Liver (tissue), 3 donors: ENCODE data around the gene OBI1.

ENCODE experiments used
- ATF3 ChIP-seq: IDR thresholded peaks from 2 replicates; pipeline ENCODE4 v1.6.1; 2016; ENCODE audit warnings: antibody characterized with exemption
- CTCF ChIP-seq: fragments of 150-350 bp; IDR thresholded peaks from 2 replicates; pipeline ENCODE4 v1.5.1; 2017; ENCODE audit warnings: improper control_type of control experiment, low read depth, low read length; ENCODE audit not compliant: missing input control
- FOXA1 ChIP-seq: IDR thresholded peaks from 2 replicates; pipeline ENCODE4 v1.6.1; 2016; ENCODE audit warnings: antibody characterized with exemption
- FOXA2 ChIP-seq: IDR thresholded peaks from 2 replicates; pipeline ENCODE4 v1.6.1; 2016; ENCODE audit warnings: antibody characterized with exemption
- GABPA ChIP-seq, 2 donors: IDR thresholded peaks in 1 of 2; conservative IDR thresholded peaks in 1 of 2; 2 replicates each; pipeline ENCODE4 v1.6.1; 2016; ENCODE audit warnings: antibody characterized with exemption in 2 of 2, mild to moderate bottlenecking in 1 of 2, moderate library complexity in 1 of 2
- HNF4G ChIP-seq: IDR thresholded peaks from 2 replicates; pipeline ENCODE4 v1.6.1; 2016; ENCODE audit warnings: antibody characterized with exemption
- MAX ChIP-seq: IDR thresholded peaks from 2 replicates; pipeline ENCODE4 v1.6.1; 2016; ENCODE audit warnings: antibody characterized with exemption
- NR2F2 ChIP-seq: IDR thresholded peaks from 2 replicates; pipeline ENCODE4 v1.6.1; 2016; ENCODE audit warnings: antibody characterized with exemption
- RAD21 ChIP-seq, 2 donors: IDR thresholded peaks; 2 replicates each; pipeline ENCODE4 v1.6.1; 2016; ENCODE audit warnings: antibody characterized with exemption in 2 of 2, mild to moderate bottlenecking in 2 of 2
- REST ChIP-seq: IDR thresholded peaks from 2 replicates; pipeline ENCODE4 v1.6.1; 2016; ENCODE audit warnings: antibody characterized with exemption, mild to moderate bottlenecking
- SP1 ChIP-seq: IDR thresholded peaks from 2 replicates; pipeline ENCODE4 v1.6.1; 2018; ENCODE audit warnings: antibody characterized with exemption, mild to moderate bottlenecking
- TAF1 ChIP-seq: conservative IDR thresholded peaks from 2 replicates; pipeline ENCODE4 v1.6.1; 2016; ENCODE audit warnings: antibody characterized with exemption, mild to moderate bottlenecking
- YY1 ChIP-seq: IDR thresholded peaks from 2 replicates; pipeline ENCODE4 v1.6.1; 2016; ENCODE audit warnings: antibody characterized with exemption, mild to moderate bottlenecking
- TF ChIP-seq, protein P1 (sequence below): IDR thresholded peaks from 2 replicates; pipeline ENCODE4 v1.6.1; 2016; ENCODE audit warnings: antibody characterized with exemption
- donor health status: healthy.
- donor health status: healthy.

DNA sequence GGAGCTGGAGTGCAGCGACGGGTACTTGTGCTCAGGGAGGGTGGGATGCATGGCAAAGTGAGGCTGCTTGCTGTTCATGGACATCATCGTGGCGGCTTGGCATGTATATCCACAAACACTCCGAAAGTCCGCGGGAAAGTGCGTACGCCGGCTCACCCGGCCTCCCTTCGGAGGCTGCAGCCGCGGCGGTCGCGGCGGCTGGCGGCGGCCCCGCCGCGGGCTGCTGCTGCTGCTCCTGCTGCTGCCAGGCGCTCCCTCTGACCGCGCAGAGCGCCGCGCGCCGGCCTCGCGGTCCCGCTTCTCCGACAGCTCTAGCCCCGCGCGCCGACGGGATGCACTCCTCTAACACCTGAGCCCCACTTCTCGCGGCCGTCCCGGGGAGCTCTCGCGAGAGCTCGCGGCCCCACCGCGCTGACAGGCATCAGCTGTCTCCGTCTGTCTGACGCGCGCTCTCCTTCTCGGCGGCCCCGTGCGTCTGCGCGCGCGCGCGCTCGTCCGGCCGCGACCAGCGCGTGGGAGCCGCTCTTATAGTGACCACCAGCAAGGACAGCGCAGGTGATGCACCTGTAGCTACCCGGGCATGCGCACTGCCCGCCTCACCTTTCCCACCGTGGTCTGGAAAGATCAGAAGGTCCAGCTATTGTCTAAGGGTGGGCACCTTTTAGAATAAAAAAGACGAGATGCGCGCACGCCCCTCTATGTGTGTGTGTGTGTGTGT is 55.6 kb downstream of the OBI1 start, which contains the start of gene POU4F1:
- no peak for TF ChIP-seq CTCF
- TF ChIP-seq YY1, result no peak
- TF ChIP-seq MAX, result no peak
- no peak for TF ChIP-seq HNF4G
- no peak for TF ChIP-seq RAD21 (IDR thresholded peaks at IDR 0.05)
- no peak for TF ChIP-seq GABPA (IDR thresholded peaks at IDR 0.05 in 1 of 2, conservative IDR thresholded peaks at IDR 0.05 in 1 of 2)
- TF ChIP-seq FOXA2, result no peak
- no peak for TF ChIP-seq TAF1
- no peak for TF ChIP-seq ATF3
- TF ChIP-seq, protein P1, sequence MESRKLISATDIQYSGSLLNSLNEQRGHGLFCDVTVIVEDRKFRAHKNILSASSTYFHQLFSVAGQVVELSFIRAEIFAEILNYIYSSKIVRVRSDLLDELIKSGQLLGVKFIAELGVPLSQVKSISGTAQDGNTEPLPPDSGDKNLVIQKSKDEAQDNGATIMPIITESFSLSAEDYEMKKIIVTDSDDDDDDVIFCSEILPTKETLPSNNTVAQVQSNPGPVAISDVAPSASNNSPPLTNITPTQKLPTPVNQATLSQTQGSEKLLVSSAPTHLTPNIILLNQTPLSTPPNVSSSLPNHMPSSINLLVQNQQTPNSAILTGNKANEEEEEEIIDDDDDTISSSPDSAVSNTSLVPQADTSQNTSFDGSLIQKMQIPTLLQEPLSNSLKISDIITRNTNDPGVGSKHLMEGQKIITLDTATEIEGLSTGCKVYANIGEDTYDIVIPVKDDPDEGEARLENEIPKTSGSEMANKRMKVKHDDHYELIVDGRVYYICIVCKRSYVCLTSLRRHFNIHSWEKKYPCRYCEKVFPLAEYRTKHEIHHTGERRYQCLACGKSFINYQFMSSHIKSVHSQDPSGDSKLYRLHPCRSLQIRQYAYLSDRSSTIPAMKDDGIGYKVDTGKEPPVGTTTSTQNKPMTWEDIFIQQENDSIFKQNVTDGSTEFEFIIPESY, result no peak
- no peak for TF ChIP-seq REST
- no peak for TF ChIP-seq SP1
- TF ChIP-seq NR2F2, result no peak
- no peak for TF ChIP-seq FOXA1
